Uterus (tissue), 2 donors: ENCODE data around the gene MSRB3.

Experiments
- POLR2A ChIP-seq, 2 donors: fragments of 450-650 bp; IDR thresholded peaks; one replicate each; pipeline ENCODE4 v1.6.1; 2016; ENCODE audit warnings: antibody characterized with exemption in 2 of 2, mild to moderate bottlenecking in 1 of 2, moderate library complexity in 1 of 2
- TF ChIP-seq, protein P1 (sequence below), 4 experiments: fragments of 200-600 bp in 2 of 4; fragments of 450-650 bp in 2 of 4; sonication (generic) in 2 of 4; IDR thresholded peaks; one replicate each; pipeline ENCODE4 v1.5.1; 2016 to 2019; ENCODE audit warnings: antibody characterized with exemption in 4 of 4, mild to moderate bottlenecking in 2 of 4, moderate library complexity in 1 of 4

DNA sequence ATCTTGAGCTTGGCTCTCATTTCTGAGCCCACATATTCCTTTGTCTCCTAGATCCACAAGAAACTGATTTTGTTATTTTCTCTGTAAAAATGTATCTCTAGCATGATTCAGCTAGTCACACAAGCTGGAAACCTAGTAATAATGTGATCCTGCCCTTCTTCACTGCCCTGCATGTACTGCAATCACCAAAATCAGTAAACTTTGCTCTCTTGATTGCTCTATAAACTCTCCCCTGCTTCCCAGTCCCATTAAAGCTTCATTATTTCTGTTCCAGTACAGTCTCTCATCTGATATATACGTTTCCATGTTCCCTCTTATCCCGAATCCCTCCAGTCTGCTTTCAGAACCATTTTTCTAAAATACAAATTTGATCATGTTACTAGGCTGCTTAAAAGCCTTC lies 166.5 kb downstream of the MSRB3 start:
- TF ChIP-seq, protein P1, sequence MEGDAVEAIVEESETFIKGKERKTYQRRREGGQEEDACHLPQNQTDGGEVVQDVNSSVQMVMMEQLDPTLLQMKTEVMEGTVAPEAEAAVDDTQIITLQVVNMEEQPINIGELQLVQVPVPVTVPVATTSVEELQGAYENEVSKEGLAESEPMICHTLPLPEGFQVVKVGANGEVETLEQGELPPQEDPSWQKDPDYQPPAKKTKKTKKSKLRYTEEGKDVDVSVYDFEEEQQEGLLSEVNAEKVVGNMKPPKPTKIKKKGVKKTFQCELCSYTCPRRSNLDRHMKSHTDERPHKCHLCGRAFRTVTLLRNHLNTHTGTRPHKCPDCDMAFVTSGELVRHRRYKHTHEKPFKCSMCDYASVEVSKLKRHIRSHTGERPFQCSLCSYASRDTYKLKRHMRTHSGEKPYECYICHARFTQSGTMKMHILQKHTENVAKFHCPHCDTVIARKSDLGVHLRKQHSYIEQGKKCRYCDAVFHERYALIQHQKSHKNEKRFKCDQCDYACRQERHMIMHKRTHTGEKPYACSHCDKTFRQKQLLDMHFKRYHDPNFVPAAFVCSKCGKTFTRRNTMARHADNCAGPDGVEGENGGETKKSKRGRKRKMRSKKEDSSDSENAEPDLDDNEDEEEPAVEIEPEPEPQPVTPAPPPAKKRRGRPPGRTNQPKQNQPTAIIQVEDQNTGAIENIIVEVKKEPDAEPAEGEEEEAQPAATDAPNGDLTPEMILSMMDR (IDR thresholded peaks at IDR 0.05): no peak
- TF ChIP-seq POLR2A (IDR thresholded peaks at IDR 0.05): no peak
